ENCODE data around the gene ASH1L. TPM values are rescaled to one million over a fixed set of nuclear protein-coding genes. Genes with fewer than 3 reads are reported as not detected.

ASH1L gene
- total and polyA plus RNA-seq, 7 experiments from 2014 or later = 20.1 to 109 (median 87.0) TPM

GRCh38 chr1:155471026-155471425 lies 91.6 kb downstream of the ASH1L start:
- H3K27me3 Mint-ChIP-seq = no peaks in the 10 kb centered on the region
- no peak for ATAC-seq
- no peaks in the 10 kb centered on the region for H3K27me3 ChIP-seq (ENCODE audit: control insufficient read depth in 2 of 2, insufficient read depth in 2 of 2, low read length in 2 of 2)
- peaks cover 3 to 23% (median 11%) of the 10 kb centered on the region in 11 donors for H3K9me3 Mint-ChIP-seq
- H3K4me3 ChIP-seq (ENCODE audit: low read length) = no peak overlapping the region
- peaks cover 0 to 25% (median 6%) of the 10 kb centered on the region in 3 experiments for H3K36me3 ChIP-seq (ENCODE audit: control insufficient read depth in 2 of 3, insufficient read depth in 3 of 3, low read length in 3 of 3)
- POLR2A ChIA-PET = no interaction called here
- peaks cover 13 to 55% (median 48%) of the 10 kb centered on the region in 5 donors for H3K36me3 Mint-ChIP-seq
- peaks cover 0 to 15% (median 0%) of the 10 kb centered on the region in 3 experiments for H3K9me3 ChIP-seq (ENCODE audit: control insufficient read depth in 2 of 3, low read length in 3 of 3)
- CTCF ChIA-PET = no interaction called here
- H3K4me1 ChIP-seq (ENCODE audit: control insufficient read depth in 2 of 2, insufficient read depth in 2 of 2, low read length in 2 of 2) = peaks cover 8 to 14% of the 10 kb centered on the region in 2 donors
- H3K27ac Mint-ChIP-seq = no peak overlapping the region
- peaks cover 27 to 71% (median 55%) of the 10 kb centered on the region in 7 donors for H3K4me1 Mint-ChIP-seq
- H3K4me3 Mint-ChIP-seq = peak overlapping the region in 1 of 10 donors; percentile 32
- no peak overlapping the region for H3K27ac ChIP-seq (ENCODE audit: low read depth, low read length)
- no peak for DNase-seq
- intact Hi-C loops (cut with micrococcal nuclease) = no loop called here

DNA sequence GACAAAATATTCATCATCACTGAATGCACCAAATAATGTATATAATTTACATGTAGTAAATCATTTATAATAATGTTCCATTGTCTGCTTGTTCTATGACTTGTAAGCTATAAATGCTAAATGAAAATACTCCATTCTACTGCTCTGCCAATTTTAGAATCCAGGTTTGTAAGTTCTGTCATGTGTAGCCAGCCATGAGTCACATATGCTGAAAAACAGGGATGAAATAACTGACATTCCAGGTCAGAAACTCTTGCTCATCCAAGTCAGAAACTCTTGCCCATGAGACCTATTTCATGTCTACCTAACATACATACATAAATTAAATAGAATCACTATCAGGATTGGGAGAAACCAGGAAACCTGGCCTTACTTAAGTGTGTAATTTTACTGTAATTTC lies 95.6 kb downstream of the ASH1L start:
- no peak overlapping the region for H3K4me3 ChIP-seq (ENCODE audit: low read length)
- intact Hi-C loops (cut with micrococcal nuclease) = loop anchor here in 1 of 2 donors (2.0 kb wide), 1 partner anchor 14 kb away; no protein-coding TSS in a partner anchor
- peak overlapping the region in 8 of 10 donors; percentile 3 to 65 (median 52) for H3K4me3 Mint-ChIP-seq
- no peaks in the 10 kb centered on the region for H3K27me3 Mint-ChIP-seq
- peaks cover 0 to 9% (median 0%) of the 10 kb centered on the region in 3 experiments for H3K9me3 ChIP-seq (ENCODE audit: control insufficient read depth in 2 of 3, low read length in 3 of 3)
- H3K4me1 ChIP-seq (ENCODE audit: control insufficient read depth in 2 of 2, insufficient read depth in 2 of 2, low read length in 2 of 2) = peaks cover 8 to 14% of the 10 kb centered on the region in 2 donors
- H3K27me3 ChIP-seq (ENCODE audit: control insufficient read depth in 2 of 2, insufficient read depth in 2 of 2, low read length in 2 of 2) = no peaks in the 10 kb centered on the region
- CTCF ChIA-PET = interaction anchor here (0.7 kb wide), 1 partner anchor 123 kb away, joined by 6 read pairs; no protein-coding TSS in a partner anchor
- POLR2A ChIA-PET = interaction anchor here (0.6 to 0.8 kb wide), 6 partner anchors 24 to 1589 kb away, joined by 3 to 5 read pairs (median 4); no protein-coding TSS in a partner anchor
- DNase-seq = no peak
- peaks cover 20 to 79% (median 61%) of the 10 kb centered on the region in 7 donors for H3K4me1 Mint-ChIP-seq
- peak overlapping the region in 7 of 9 donors; percentile 36 to 90 (median 77) for H3K27ac Mint-ChIP-seq
- H3K27ac ChIP-seq (ENCODE audit: low read depth, low read length) = peak overlapping the region; percentile 41
- no peak for ATAC-seq
- peaks cover 3 to 11% (median 6%) of the 10 kb centered on the region in 11 donors for H3K9me3 Mint-ChIP-seq
- H3K36me3 ChIP-seq (ENCODE audit: control insufficient read depth in 2 of 3, insufficient read depth in 3 of 3, low read length in 3 of 3) = peaks cover 0 to 11% (median 6%) of the 10 kb centered on the region in 3 experiments
- peaks cover 12 to 37% (median 26%) of the 10 kb centered on the region in 5 donors for H3K36me3 Mint-ChIP-seq

- CTCF ChIA-PET = interaction anchor here (0.7 kb wide), 1 partner anchor 124 kb away, joined by 6 read pairs; no protein-coding TSS in a partner anchor
- Mint-ChIP-seq H3K36me3 (peaks cover 10 to 36% (median 23%) of the 10 kb centered on the region in 5 donors), H3K4me1 (peaks cover 20 to 77% (median 60%) of the 10 kb centered on the region in 7 donors)
Observed at GRCh38 chr1:155466617-155466972, 96.0 kb downstream of the ASH1L start.

GRCh38 chr1:155463865-155464650 lies 98.5 kb downstream of the ASH1L start:
- DNase-seq (no peak), ATAC-seq (no peak)
- ChIA-PET POLR2A (no interaction called here), CTCF (no interaction called here)
- H3K4me3 Mint-ChIP-seq = no peak overlapping the region
- no peaks in the 10 kb centered on the region for H3K9me3 ChIP-seq (ENCODE audit: control insufficient read depth in 2 of 3, low read length in 3 of 3)
- no peak overlapping the region for H3K4me3 ChIP-seq (ENCODE audit: low read length)
- intact Hi-C loops (cut with micrococcal nuclease) = no loop called here
- no peaks in the 10 kb centered on the region for H3K9me3 Mint-ChIP-seq
- H3K36me3 Mint-ChIP-seq = peaks cover 8 to 32% (median 22%) of the 10 kb centered on the region in 5 donors
- H3K27me3 ChIP-seq (ENCODE audit: control insufficient read depth in 2 of 2, insufficient read depth in 2 of 2, low read length in 2 of 2) = no peaks in the 10 kb centered on the region
- H3K36me3 ChIP-seq (ENCODE audit: control insufficient read depth in 2 of 3, insufficient read depth in 3 of 3, low read length in 3 of 3) = peaks cover 0 to 10% (median 0%) of the 10 kb centered on the region in 3 experiments
- no peak overlapping the region for H3K27ac ChIP-seq (ENCODE audit: low read depth, low read length)
- H3K4me1 Mint-ChIP-seq = peaks cover 11 to 69% (median 58%) of the 10 kb centered on the region in 7 donors
- no peaks in the 10 kb centered on the region for H3K27me3 Mint-ChIP-seq
- peak overlapping the region in 8 of 9 donors; percentile 2 to 79 (median 42) for H3K27ac Mint-ChIP-seq
- H3K4me1 ChIP-seq (ENCODE audit: control insufficient read depth in 2 of 2, insufficient read depth in 2 of 2, low read length in 2 of 2) = peaks cover 8 to 14% of the 10 kb centered on the region in 2 donors

More at GRCh38 chr1:155466617-155466972, 96.0 kb downstream of the ASH1L start:
- intact Hi-C loops (cut with micrococcal nuclease) = loop anchor here in 1 of 2 donors (2.0 kb wide), 1 partner anchor 14 kb away; no protein-coding TSS in a partner anchor
- H3K27me3 ChIP-seq (ENCODE audit: control insufficient read depth in 2 of 2, insufficient read depth in 2 of 2, low read length in 2 of 2) = no peaks in the 10 kb centered on the region
- H3K4me1 ChIP-seq (ENCODE audit: control insufficient read depth in 2 of 2, insufficient read depth in 2 of 2, low read length in 2 of 2) = peaks cover 8 to 14% of the 10 kb centered on the region in 2 donors
- H3K4me3 ChIP-seq (ENCODE audit: low read length) = no peak overlapping the region
- peaks cover 0 to 7% (median 3%) of the 10 kb centered on the region in 3 experiments for H3K36me3 ChIP-seq (ENCODE audit: control insufficient read depth in 2 of 3, insufficient read depth in 3 of 3, low read length in 3 of 3)
- Mint-ChIP-seq H3K4me3 (peak overlapping the region in 7 of 10 donors; percentile 27 to 69 (median 53)), H3K27me3 (no peaks in the 10 kb centered on the region), H3K27ac (peak overlapping the region; percentile 36 to 90 (median 78)), H3K9me3 (peaks cover 1 to 7% (median 3%) of the 10 kb centered on the region in 11 donors)
- peaks cover 0 to 5% (median 0%) of the 10 kb centered on the region in 3 experiments for H3K9me3 ChIP-seq (ENCODE audit: control insufficient read depth in 2 of 3, low read length in 3 of 3)
- DNase-seq (peak in 6 of 9 donors; percentile 7 to 59 (median 27)), ATAC-seq (peak; percentile 85)
- H3K27ac ChIP-seq (ENCODE audit: low read depth, low read length) = peak overlapping the region; percentile 41
- POLR2A ChIA-PET = interaction anchor here (0.6 to 0.8 kb wide), 3 partner anchors 34 to 283 kb away, joined by 3 to 4 read pairs (median 4); no protein-coding TSS in a partner anchor

GRCh38 chr1:155458111-155458510 lies 104.5 kb downstream of the ASH1L start:
- Mint-ChIP-seq H3K27ac (peak overlapping the region in 2 of 9 donors; percentile 33 to 43), H3K27me3 (no peaks in the 10 kb centered on the region), H3K9me3 (no peaks in the 10 kb centered on the region), H3K4me3 (no peak overlapping the region), H3K36me3 (peaks cover 13 to 39% (median 27%) of the 10 kb centered on the region in 5 donors), H3K4me1 (peaks cover 2 to 45% (median 26%) of the 10 kb centered on the region in 7 donors)
- Histone ChIP-seq H3K36me3 (ENCODE audit: control insufficient read depth in 2 of 3, insufficient read depth in 3 of 3, low read length in 3 of 3) (peaks cover 0 to 19% (median 0%) of the 10 kb centered on the region in 3 experiments), H3K27me3 (ENCODE audit: control insufficient read depth in 2 of 2, insufficient read depth in 2 of 2, low read length in 2 of 2) (no peaks in the 10 kb centered on the region), H3K9me3 (ENCODE audit: control insufficient read depth in 2 of 3, low read length in 3 of 3) (no peaks in the 10 kb centered on the region), H3K27ac (ENCODE audit: low read depth, low read length) (no peak overlapping the region), H3K4me3 (ENCODE audit: low read length) (no peak overlapping the region), H3K4me1 (ENCODE audit: control insufficient read depth in 2 of 2, insufficient read depth in 2 of 2, low read length in 2 of 2) (no peaks in the 10 kb centered on the region)
- CTCF ChIA-PET = no interaction called here
- intact Hi-C loops (cut with micrococcal nuclease) = no loop called here
- no peak for ATAC-seq
- DNase-seq = no peak
- POLR2A ChIA-PET = interaction anchor here (0.5 kb wide), 1 partner anchor 81 kb away, joined by 3 read pairs; no protein-coding TSS in a partner anchor

DNA sequence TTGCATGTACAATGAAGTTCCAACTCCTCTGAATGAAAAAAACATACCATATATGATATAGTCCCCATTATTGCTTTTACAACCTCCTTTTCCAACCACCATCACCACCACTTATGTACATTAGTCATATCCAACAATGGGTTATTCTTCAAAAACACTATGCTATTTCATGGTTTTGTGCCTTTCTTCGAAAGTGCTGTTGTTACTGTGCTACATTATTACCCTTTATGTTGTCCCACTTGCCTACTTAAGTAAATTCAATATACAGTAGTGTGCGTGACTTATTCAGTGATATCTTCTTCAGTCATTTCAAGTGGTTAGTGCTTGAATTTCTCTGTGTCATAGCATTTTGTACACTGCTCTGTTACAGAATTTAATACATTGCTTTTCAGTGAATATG lies 105.3 kb downstream of the ASH1L start:
- Histone ChIP-seq H3K4me3 (ENCODE audit: low read length) (no peak overlapping the region), H3K27me3 (ENCODE audit: control insufficient read depth in 2 of 2, insufficient read depth in 2 of 2, low read length in 2 of 2) (no peaks in the 10 kb centered on the region), H3K4me1 (ENCODE audit: control insufficient read depth in 2 of 2, insufficient read depth in 2 of 2, low read length in 2 of 2) (no peaks in the 10 kb centered on the region), H3K9me3 (ENCODE audit: control insufficient read depth in 2 of 3, low read length in 3 of 3) (no peaks in the 10 kb centered on the region), H3K36me3 (ENCODE audit: control insufficient read depth in 2 of 3, insufficient read depth in 3 of 3, low read length in 3 of 3) (peaks cover 0 to 27% (median 0%) of the 10 kb centered on the region in 3 experiments), H3K27ac (ENCODE audit: low read depth, low read length) (no peak overlapping the region)
- Mint-ChIP-seq H3K27ac (peak overlapping the region in 5 of 9 donors; percentile 10 to 60 (median 43)), H3K4me3 (no peak overlapping the region), H3K4me1 (peaks cover 2 to 38% (median 24%) of the 10 kb centered on the region in 7 donors), H3K27me3 (no peaks in the 10 kb centered on the region), H3K9me3 (no peaks in the 10 kb centered on the region), H3K36me3 (peaks cover 12 to 37% (median 21%) of the 10 kb centered on the region in 5 donors)
- DNase-seq (no peak), ATAC-seq (no peak)
- intact Hi-C loops (cut with micrococcal nuclease) = no loop called here
- CTCF ChIA-PET = no interaction called here
- POLR2A ChIA-PET = interaction anchor here (0.6 to 0.9 kb wide), 2 partner anchors 9 to 42 kb away, joined by 3 to 4 read pairs; no protein-coding TSS in a partner anchor
